HCT116 (cell line): ENCODE data around the gene SLC8A1. TPM values are rescaled to one million over a fixed set of nuclear protein-coding genes. Genes with fewer than 3 reads are reported as not detected.

ENCODE experiments used
- ATAC-seq: fragments of 200-7000 bp; cut with Tn5 transposase; 2 replicates; pipeline ENCODE4 v1.9.1; 2020; ENCODE audit warnings: mild to moderate bottlenecking, moderate library complexity
- BruUV-seq: library from RNA; stranded (reverse); fragments of 400-500 nt; replicated peaks from 2 replicates; lab custom pipeline; 2021; lab: Mats Ljungman, UMichigan
- CTCF ChIA-PET: fragments of 300-600 bp; sonication (Branson Sonifier 250); formaldehyde crosslinking; loops from one replicate; lab custom pipeline; 2021; ENCODE audit warnings: antibody characterized with exemption; lab: Charles Lee
- POLR2A ChIA-PET: fragments of 300-600, 350-600 bp; sonication (Branson Sonifier 250); formaldehyde crosslinking; loops from one replicate; lab custom pipeline; 2021; ENCODE audit warnings: antibody characterized with exemption; lab: Charles Lee
- RAD21 ChIA-PET, 2 experiments: fragments of 300-600 bp; sonication (Branson Sonifier 250); formaldehyde crosslinking; loops; one replicate each; lab custom pipeline; 2023; ENCODE audit warnings: low total read pairs in 2 of 2; ENCODE audit not compliant: uncharacterized antibody in 2 of 2, unreplicated experiment in 2 of 2, low non-redundant PET in 1 of 2; lab: Charles Lee
- DNase-seq: peaks from one replicate; pipeline ENCODE4 v3.0.0-alpha.2; 2010; ENCODE audit warnings: low read depth, low spot score
- H2AFZ ChIP-seq: fragments of 200-600 bp; shearing (Covaris generic), sonication (generic); 2 replicates; pipeline ENCODE4 v1.6.1; 2017; ENCODE audit warnings: low read depth, mixed run types, mixed read lengths, antibody characterized with exemption, low read length; ENCODE audit not compliant: poor library complexity, severe bottlenecking
- H3K27ac ChIP-seq: 2 replicates; pipeline ENCODE4 v1.5.1; 2012; ENCODE audit warnings: low read depth, low read length
- H3K27me3 ChIP-seq: fragments of 200-600 bp; sonication (generic); 2 replicates; pipeline ENCODE4 v1.6.1; 2016; ENCODE audit warnings: mixed run types, low read length, mixed read lengths; ENCODE audit not compliant: insufficient read depth
- H3K36me3 ChIP-seq, 2 experiments: fragments of 200-500 bp in 1 of 2; fragments of 200-600 bp in 1 of 2; sonication (Bioruptor generic) in 1 of 2; sonication (generic) in 1 of 2; 2 replicates each; pipeline versions ENCODE4 v1.5.1 to v1.6.1; 2014 to 2016; ENCODE audit warnings: low read length in 2 of 2, inconsistent platforms in 1 of 2, mixed read lengths in 1 of 2, mixed run types in 1 of 2; ENCODE audit not compliant: insufficient read depth in 2 of 2, control insufficient read depth in 1 of 2
- H3K4me1 ChIP-seq, 2 experiments: fragments of 200-600 bp in 1 of 2; sonication (generic) in 1 of 2; 2 replicates each; pipeline versions ENCODE4 v1.5.1 to v1.6.1; 2012 to 2017; ENCODE audit warnings: low read length in 2 of 2, inconsistent platforms in 1 of 2, mild to moderate bottlenecking in 1 of 2, mixed read lengths in 1 of 2, mixed run types in 1 of 2, moderate library complexity in 1 of 2; ENCODE audit not compliant: insufficient read depth in 2 of 2, control insufficient read depth in 1 of 2
- H3K4me2 ChIP-seq: fragments of 200-600 bp; sonication (generic); 2 replicates; pipeline ENCODE4 v1.6.1; 2017; ENCODE audit warnings: mixed run types, low read length, mixed read lengths
- H3K4me3 ChIP-seq, 2 experiments: fragments of 200-600 bp in 1 of 2; sonication (generic) in 1 of 2; replicated peaks in 1 of 2; 2 replicates each; pipeline ENCODE4 v1.5.1; 2011 to 2016; ENCODE audit warnings: low read length in 2 of 2, control low read depth in 1 of 2, low read depth in 1 of 2, mild to moderate bottlenecking in 1 of 2, mixed read lengths in 1 of 2, mixed run types in 1 of 2
- H3K79me2 ChIP-seq: fragments of 200-600 bp; sonication (generic); 2 replicates; pipeline ENCODE4 v1.6.1; 2017; ENCODE audit warnings: mild to moderate bottlenecking, mixed run types, low read length, moderate library complexity, mixed read lengths; ENCODE audit not compliant: insufficient read depth
- H3K9ac ChIP-seq: fragments of 200-600 bp; sonication (generic); 2 replicates; pipeline ENCODE4 v1.6.1; 2016; ENCODE audit warnings: low read length, mixed read lengths
- H3K9me2 ChIP-seq: fragments of 200-600 bp; sonication (generic), shearing (Covaris generic); 2 replicates; pipeline ENCODE4 v1.6.1; 2017; ENCODE audit warnings: mixed run types, mild to moderate bottlenecking, moderate library complexity; ENCODE audit not compliant: insufficient read depth
- H3K9me3 ChIP-seq, 2 experiments: fragments of 200-500 bp in 1 of 2; fragments of 200-600 bp in 1 of 2; sonication (Bioruptor generic) in 1 of 2; sonication (generic) in 1 of 2; 2 replicates each; pipeline ENCODE4 v1.6.1; 2014 to 2017; ENCODE audit warnings: low read length in 2 of 2, mixed read lengths in 2 of 2, inconsistent platforms in 1 of 2, low read depth in 1 of 2, mild to moderate bottlenecking in 1 of 2, mixed run types in 1 of 2, moderate library complexity in 1 of 2; ENCODE audit not compliant: control insufficient read depth in 1 of 2, insufficient read depth in 1 of 2
- H4K20me1 ChIP-seq: fragments of 200-600 bp; sonication (generic), shearing (Covaris generic); 2 replicates; pipeline ENCODE4 v1.6.1; 2017; ENCODE audit warnings: mixed run types, mild to moderate bottlenecking, moderate library complexity; ENCODE audit not compliant: insufficient read depth
- CBX3 ChIP-seq: IDR thresholded peaks from 2 replicates; pipeline ENCODE4 v1.6.1; 2012; ENCODE audit warnings: low read depth
- EGR1 ChIP-seq: IDR thresholded peaks from 2 replicates; pipeline ENCODE4 v1.6.1; 2012; ENCODE audit warnings: low read depth
- ELF1 ChIP-seq: IDR thresholded peaks from 2 replicates; pipeline ENCODE4 v1.6.1; 2012; ENCODE audit warnings: low read depth, borderline replicate concordance
- EZH2 ChIP-seq: fragments of 200-600 bp; sonication (generic); IDR thresholded peaks from 2 replicates; pipeline ENCODE4 v1.6.1; 2017; ENCODE audit warnings: antibody characterized with exemption, mixed run types
- EZH2phosphoT487 ChIP-seq: fragments of 200-600 bp; IDR thresholded peaks from 2 replicates; pipeline ENCODE4 v1.6.1; 2018; ENCODE audit warnings: antibody characterized with exemption, borderline replicate concordance
- FOSL1 ChIP-seq: IDR thresholded peaks from 2 replicates; pipeline ENCODE4 v1.6.1; 2012; ENCODE audit warnings: low read depth
- POLR2A ChIP-seq: IDR thresholded peaks from 2 replicates; pipeline ENCODE4 v1.7.0; 2011; ENCODE audit warnings: borderline replicate concordance; ENCODE audit not compliant: insufficient read depth, insufficient read length; ENCODE audit errors: extremely low read depth
- REST ChIP-seq: IDR thresholded peaks from 2 replicates; pipeline ENCODE4 v1.6.1; 2012; ENCODE audit warnings: low read depth
- SIN3A ChIP-seq: IDR thresholded peaks from 2 replicates; pipeline ENCODE4 v1.6.1; 2012; ENCODE audit warnings: low read depth
- YY1 ChIP-seq: IDR thresholded peaks from 2 replicates; pipeline ENCODE4 v1.6.1; 2011; ENCODE audit warnings: low read length, low read depth, moderate library complexity, mild to moderate bottlenecking; ENCODE audit not compliant: insufficient replicate concordance; ENCODE audit errors: extremely low read depth
- ZBTB33 ChIP-seq: IDR thresholded peaks from 2 replicates; pipeline ENCODE4 v1.6.1; 2011; ENCODE audit warnings: mild to moderate bottlenecking, low read length, moderate library complexity; ENCODE audit not compliant: insufficient replicate concordance; ENCODE audit errors: extremely low read depth
- ZFX ChIP-seq: fragments of 450-650 bp; IDR thresholded peaks from 2 replicates; pipeline ENCODE4 v1.6.1; 2017
- ZNF274 ChIP-seq: fragments of 200-500 bp; sonication (Bioruptor generic); IDR thresholded peaks from 2 replicates; pipeline ENCODE4 v1.6.1; 2014; ENCODE audit warnings: mild to moderate bottlenecking, low read depth, low read length, inconsistent platforms
- intact Hi-C: fragments of 100-400 bp; cut with micrococcal nuclease; formaldehyde crosslinking; loops from 2 replicates; pipeline ENCODE4 v1.10.0; 2022
- total RNA-seq: library from RNA; stranded (reverse); gene quantifications from one replicate; pipeline ENCODE4 v1.2.1, GENCODE V29; 2021; ENCODE audit not compliant: unreplicated experiment
- TF ChIP-seq, protein P1 (sequence below): IDR thresholded peaks from 2 replicates; pipeline ENCODE4 v1.6.1; 2012
- TF ChIP-seq, protein P2 (sequence below): IDR thresholded peaks from 2 replicates; pipeline ENCODE4 v1.6.1; 2012

The SLC8A1 gene
- total RNA-seq, 1 experiment from 2014 or later, result 0.07 TPM

DNA sequence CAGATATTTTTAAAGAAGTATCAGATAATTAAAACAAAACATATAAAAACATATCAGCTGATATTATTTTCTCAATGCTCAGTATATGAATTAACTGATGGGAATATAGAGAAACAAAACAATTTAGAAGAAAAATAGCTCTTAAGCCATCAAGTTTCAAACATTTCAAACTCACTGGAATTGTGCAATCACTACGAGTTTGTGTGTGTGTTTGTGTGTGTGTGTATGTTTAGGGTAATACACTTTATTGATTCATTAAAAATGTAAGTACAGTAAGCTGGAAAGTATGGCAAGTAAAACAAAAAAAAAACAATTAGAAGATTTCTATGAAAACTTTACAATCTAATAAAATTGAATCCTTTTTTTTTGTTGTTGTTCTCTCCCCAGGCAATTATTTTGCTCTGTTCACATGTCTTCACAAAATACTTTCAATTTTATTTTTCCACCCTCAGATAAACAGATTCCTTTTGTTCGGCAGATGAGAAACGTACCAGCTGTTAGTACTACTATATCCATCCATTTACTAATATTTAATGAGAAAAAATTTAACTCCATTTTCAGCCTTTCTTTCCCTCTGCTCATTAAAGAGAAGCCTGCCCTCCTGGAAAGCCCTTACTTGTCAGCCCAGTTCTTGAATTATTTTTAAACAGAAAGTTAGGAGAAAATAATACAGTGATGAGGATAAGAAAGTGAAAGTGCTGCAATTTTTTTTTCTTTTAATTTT is 87.6 kb downstream of the SLC8A1 start:
- no peak overlapping the region for H3K9ac ChIP-seq
- intact Hi-C loops, result no loop called here
- no peak for DNase-seq

DNA sequence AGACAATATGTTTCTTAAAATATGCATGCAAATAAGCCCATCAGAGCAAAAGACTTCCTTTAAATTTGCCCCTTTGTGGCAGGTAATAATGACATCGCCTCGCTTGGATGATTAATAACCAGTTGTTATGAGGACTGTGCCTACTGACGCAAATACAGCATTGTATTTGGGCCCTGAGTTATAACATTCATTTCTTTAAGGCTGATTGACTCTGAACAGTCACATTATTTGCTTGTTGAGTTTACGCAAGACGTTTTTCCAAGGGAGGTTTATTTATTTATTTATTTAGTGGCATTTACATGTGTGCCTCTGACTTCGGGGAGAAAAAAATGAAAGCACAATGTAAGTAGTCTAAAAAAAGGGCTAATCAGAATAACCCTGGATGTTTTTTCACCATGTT is 88.3 kb downstream of the SLC8A1 start:
- H3K36me3 ChIP-seq, result no peaks in the 10 kb centered on the region
- CTCF ChIA-PET, result no interaction called here
- H3K9me2 ChIP-seq, result no peaks in the 10 kb centered on the region
- no peak overlapping the region for H3K27ac ChIP-seq
- no peaks in the 10 kb centered on the region for H3K27me3 ChIP-seq
- H3K79me2 ChIP-seq, result no peaks in the 10 kb centered on the region
- no TSS peak for BruUV-seq
- intact Hi-C loops, result no loop called here
- RAD21 ChIA-PET, result no interaction called here
- no peak overlapping the region for H3K9ac ChIP-seq
- no peak overlapping the region for H3K4me3 ChIP-seq
- ATAC-seq (no peak), DNase-seq (no peak)
- H4K20me1 ChIP-seq, result no peaks in the 10 kb centered on the region
- no peaks in the 10 kb centered on the region for H3K4me1 ChIP-seq
- no peak overlapping the region for H3K4me2 ChIP-seq
- POLR2A ChIA-PET, result no interaction called here
- no peak overlapping the region for H2AFZ ChIP-seq
- H3K9me3 ChIP-seq, result no peaks in the 10 kb centered on the region
- TF ChIP-seq ZFX (no peak), POLR2A (no peak), FOSL1 (no peak), REST (no peak), ELF1 (no peak), ZBTB33 (no peak), EZH2phosphoT487 (no peak), EGR1 (no peak), CBX3 (no peak), YY1 (no peak), EZH2 (no peak), ZNF274 (no peak)
- TF ChIP-seq, protein P1, sequence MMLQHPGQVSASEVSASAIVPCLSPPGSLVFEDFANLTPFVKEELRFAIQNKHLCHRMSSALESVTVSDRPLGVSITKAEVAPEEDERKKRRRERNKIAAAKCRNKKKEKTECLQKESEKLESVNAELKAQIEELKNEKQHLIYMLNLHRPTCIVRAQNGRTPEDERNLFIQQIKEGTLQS, result no peak
- TF ChIP-seq, protein P2, sequence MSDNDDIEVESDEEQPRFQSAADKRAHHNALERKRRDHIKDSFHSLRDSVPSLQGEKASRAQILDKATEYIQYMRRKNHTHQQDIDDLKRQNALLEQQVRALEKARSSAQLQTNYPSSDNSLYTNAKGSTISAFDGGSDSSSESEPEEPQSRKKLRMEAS, result no peak

More for the DNA sequence above, 87.6 kb downstream of the SLC8A1 start:
- ChIA-PET POLR2A (no interaction called here), RAD21 (no interaction called here), CTCF (no interaction called here)
- Histone ChIP-seq H3K79me2 (no peaks in the 10 kb centered on the region), H3K36me3 (no peaks in the 10 kb centered on the region), H3K9me3 (no peaks in the 10 kb centered on the region), H3K27me3 (no peaks in the 10 kb centered on the region), H3K4me3 (no peak overlapping the region), H3K27ac (no peak overlapping the region), H4K20me1 (no peaks in the 10 kb centered on the region), H3K4me1 (no peaks in the 10 kb centered on the region), H3K9me2 (no peaks in the 10 kb centered on the region), H2AFZ (no peak overlapping the region), H3K4me2 (no peak overlapping the region)
- no peak for ATAC-seq
- no TSS peak for BruUV-seq
- TF ChIP-seq ZFX (no peak), SIN3A (no peak), POLR2A (no peak)
